Measurements from ENCODE around the gene TMEM31.
A peak's percentile ranks its signal among the peaks of the same experiment; 100 is the strongest.

TMEM31 gene

GRCh38 chrX:103704863-103705262 is 5.8 kb upstream of the TMEM31 start:
- H3K4me3 ChIP-seq (ENCODE audit: insufficient read depth in 1 of 2, low read depth in 1 of 2, low read length in 2 of 2) = no peak overlapping the region
- no peak overlapping the region for H2AFZ ChIP-seq (ENCODE audit: low read depth, low read length)
- no peaks in the 10 kb centered on the region for H3K9me3 ChIP-seq (ENCODE audit: control insufficient read depth, low read length)
- H3K4ac ChIP-seq (ENCODE audit: low read depth in 1 of 2, low read length in 2 of 2) = no peak overlapping the region
- H4K8ac ChIP-seq (ENCODE audit: low read length) = no peak overlapping the region
- 100% methylated on average over 3 of the region's 3 CpGs for WGBS
- H3K79me1 ChIP-seq (replicated peaks; ENCODE audit: low read length, poor library complexity, severe bottlenecking) = no peaks in the 10 kb centered on the region
- H2AK5ac ChIP-seq (ENCODE audit: low read length, severe bottlenecking) = no peak overlapping the region
- no peak overlapping the region for H2BK12ac ChIP-seq (ENCODE audit: low read length in 2 of 2)
- H3K4me2 ChIP-seq (ENCODE audit: low read length, poor library complexity, severe bottlenecking) = no peak overlapping the region
- no peak for DNase-seq
- no peak overlapping the region for H3K18ac ChIP-seq (ENCODE audit: low read depth in 1 of 2, low read length in 2 of 2)
- no peak overlapping the region for H3K14ac ChIP-seq (ENCODE audit: low read length in 2 of 2)
- peaks cover 5 to 64% of the 10 kb centered on the region in 2 experiments for H3K27me3 ChIP-seq (ENCODE audit: control insufficient read depth in 1 of 2, insufficient read depth in 1 of 2, low read length in 2 of 2)
- no peak overlapping the region for H2BK15ac ChIP-seq (ENCODE audit: low read depth, poor library complexity, severe bottlenecking)
- no peak overlapping the region for H2BK120ac ChIP-seq (ENCODE audit: low read depth, low read length)
- no peaks in the 10 kb centered on the region for H3K36me3 ChIP-seq (ENCODE audit: control insufficient read depth in 1 of 2, insufficient read depth in 2 of 2, low read depth in 1 of 2, low read length in 2 of 2)
- H3K9ac ChIP-seq (ENCODE audit: low read length) = no peak overlapping the region
- no peaks in the 10 kb centered on the region for H3K4me1 ChIP-seq (ENCODE audit: control insufficient read depth, insufficient read depth, low read depth, low read length)
- no peak overlapping the region for H4K91ac ChIP-seq (ENCODE audit: low read length)
- H3K27ac ChIP-seq (ENCODE audit: low read length, poor library complexity, severe bottlenecking) = no peak overlapping the region
- no peak overlapping the region for H3K23ac ChIP-seq (ENCODE audit: low read length in 2 of 2)
- no peak overlapping the region for H2BK5ac ChIP-seq (ENCODE audit: low read depth, low read length, poor library complexity, severe bottlenecking)

- H3K14ac ChIP-seq (ENCODE audit: low read length in 2 of 2) = no peak overlapping the region
- H3K36me3 ChIP-seq (ENCODE audit: control insufficient read depth in 1 of 2, insufficient read depth in 2 of 2, low read depth in 1 of 2, low read length in 2 of 2) = no peaks in the 10 kb centered on the region
- no peak overlapping the region for H4K91ac ChIP-seq (ENCODE audit: low read length)
- WGBS = 18% methylated on average over 2 of the region's 2 CpGs
- no peaks in the 10 kb centered on the region for H3K9me3 ChIP-seq (ENCODE audit: control insufficient read depth, low read length)
- H3K4me2 ChIP-seq (ENCODE audit: low read length, poor library complexity, severe bottlenecking) = no peak overlapping the region
- no peak overlapping the region for H2AK5ac ChIP-seq (ENCODE audit: low read length, severe bottlenecking)
- H3K4me1 ChIP-seq (ENCODE audit: control insufficient read depth, insufficient read depth, low read depth, low read length) = peaks cover 2% of the 10 kb centered on the region
- H3K18ac ChIP-seq (ENCODE audit: low read depth in 1 of 2, low read length in 2 of 2) = no peak overlapping the region
- no peak overlapping the region for H3K27ac ChIP-seq (ENCODE audit: low read length, poor library complexity, severe bottlenecking)
- H3K79me1 ChIP-seq (replicated peaks; ENCODE audit: low read length, poor library complexity, severe bottlenecking) = no peaks in the 10 kb centered on the region
- no peak overlapping the region for H3K23ac ChIP-seq (ENCODE audit: low read length in 2 of 2)
- no peak overlapping the region for H3K4ac ChIP-seq (ENCODE audit: low read depth in 1 of 2, low read length in 2 of 2)
- peaks cover 3 to 44% of the 10 kb centered on the region in 2 experiments for H3K27me3 ChIP-seq (ENCODE audit: control insufficient read depth in 1 of 2, insufficient read depth in 1 of 2, low read length in 2 of 2)
- H2BK120ac ChIP-seq (ENCODE audit: low read depth, low read length) = no peak overlapping the region
- no peak overlapping the region for H2BK12ac ChIP-seq (ENCODE audit: low read length in 2 of 2)
- no peak overlapping the region for H3K9ac ChIP-seq (ENCODE audit: low read length)
- H4K8ac ChIP-seq (ENCODE audit: low read length) = no peak overlapping the region
- H2BK5ac ChIP-seq (ENCODE audit: low read depth, low read length, poor library complexity, severe bottlenecking) = no peak overlapping the region
- no peak overlapping the region for H2AFZ ChIP-seq (ENCODE audit: low read depth, low read length)
- DNase-seq = peak; percentile 20
- H3K4me3 ChIP-seq (ENCODE audit: insufficient read depth in 1 of 2, low read depth in 1 of 2, low read length in 2 of 2) = no peak overlapping the region
- no peak overlapping the region for H2BK15ac ChIP-seq (ENCODE audit: low read depth, poor library complexity, severe bottlenecking)
Measured at GRCh38 chrX:103716962-103717361, 6.3 kb downstream of the TMEM31 start.

GRCh38 chrX:103718120-103718519 is 7.4 kb downstream of the TMEM31 start:
- Histone ChIP-seq H2BK120ac (ENCODE audit: low read depth, low read length) (no peak overlapping the region), H4K8ac (ENCODE audit: low read length) (no peak overlapping the region), H3K4me1 (ENCODE audit: control insufficient read depth, insufficient read depth, low read depth, low read length) (peaks cover 2% of the 10 kb centered on the region), H2BK12ac (ENCODE audit: low read length in 2 of 2) (no peak overlapping the region), H3K36me3 (ENCODE audit: control insufficient read depth in 1 of 2, insufficient read depth in 2 of 2, low read depth in 1 of 2, low read length in 2 of 2) (no peaks in the 10 kb centered on the region), H3K27ac (ENCODE audit: low read length, poor library complexity, severe bottlenecking) (no peak overlapping the region), H2BK5ac (ENCODE audit: low read depth, low read length, poor library complexity, severe bottlenecking) (no peak overlapping the region), H3K14ac (ENCODE audit: low read length in 2 of 2) (no peak overlapping the region), H4K91ac (ENCODE audit: low read length) (no peak overlapping the region), H3K23ac (ENCODE audit: low read length in 2 of 2) (no peak overlapping the region), H3K4me2 (ENCODE audit: low read length, poor library complexity, severe bottlenecking) (no peak overlapping the region), H3K18ac (ENCODE audit: low read depth in 1 of 2, low read length in 2 of 2) (no peak overlapping the region), H3K4me3 (ENCODE audit: insufficient read depth in 1 of 2, low read depth in 1 of 2, low read length in 2 of 2) (no peak overlapping the region), H3K79me1 (replicated peaks; ENCODE audit: low read length, poor library complexity, severe bottlenecking) (no peaks in the 10 kb centered on the region), H3K9ac (ENCODE audit: low read length) (no peak overlapping the region), H3K9me3 (ENCODE audit: control insufficient read depth, low read length) (no peaks in the 10 kb centered on the region), H2AK5ac (ENCODE audit: low read length, severe bottlenecking) (no peak overlapping the region), H2AFZ (ENCODE audit: low read depth, low read length) (no peak overlapping the region), H3K27me3 (ENCODE audit: control insufficient read depth in 1 of 2, insufficient read depth in 1 of 2, low read length in 2 of 2) (peaks cover 3 to 53% of the 10 kb centered on the region in 2 experiments), H3K4ac (ENCODE audit: low read depth in 1 of 2, low read length in 2 of 2) (no peak overlapping the region), H2BK15ac (ENCODE audit: low read depth, poor library complexity, severe bottlenecking) (no peak overlapping the region)
- no peak for DNase-seq
- WGBS = 88% methylated on average over 3 of the region's 4 CpGs

GRCh38 chrX:103722505-103722904 is 11.8 kb downstream of the TMEM31 start:
- Histone ChIP-seq H2BK120ac (ENCODE audit: low read depth, low read length) (no peak overlapping the region), H3K14ac (ENCODE audit: low read length in 2 of 2) (no peak overlapping the region), H3K23ac (ENCODE audit: low read length in 2 of 2) (no peak overlapping the region), H2BK12ac (ENCODE audit: low read length in 2 of 2) (no peak overlapping the region), H3K27me3 (ENCODE audit: control insufficient read depth in 1 of 2, insufficient read depth in 1 of 2, low read length in 2 of 2) (peaks cover 4 to 76% of the 10 kb centered on the region in 2 experiments), H3K4me2 (ENCODE audit: low read length, poor library complexity, severe bottlenecking) (no peak overlapping the region), H3K36me3 (ENCODE audit: control insufficient read depth in 1 of 2, insufficient read depth in 2 of 2, low read depth in 1 of 2, low read length in 2 of 2) (no peaks in the 10 kb centered on the region), H3K4me3 (ENCODE audit: insufficient read depth in 1 of 2, low read depth in 1 of 2, low read length in 2 of 2) (no peak overlapping the region), H3K18ac (ENCODE audit: low read depth in 1 of 2, low read length in 2 of 2) (no peak overlapping the region), H2AFZ (ENCODE audit: low read depth, low read length) (no peak overlapping the region), H3K79me1 (replicated peaks; ENCODE audit: low read length, poor library complexity, severe bottlenecking) (no peaks in the 10 kb centered on the region), H4K8ac (ENCODE audit: low read length) (no peak overlapping the region), H2BK15ac (ENCODE audit: low read depth, poor library complexity, severe bottlenecking) (no peak overlapping the region), H3K4ac (ENCODE audit: low read depth in 1 of 2, low read length in 2 of 2) (no peak overlapping the region), H4K91ac (ENCODE audit: low read length) (no peak overlapping the region), H3K27ac (ENCODE audit: low read length, poor library complexity, severe bottlenecking) (no peak overlapping the region), H3K9ac (ENCODE audit: low read length) (no peak overlapping the region), H2AK5ac (ENCODE audit: low read length, severe bottlenecking) (no peak overlapping the region), H3K4me1 (ENCODE audit: control insufficient read depth, insufficient read depth, low read depth, low read length) (no peaks in the 10 kb centered on the region), H2BK5ac (ENCODE audit: low read depth, low read length, poor library complexity, severe bottlenecking) (no peak overlapping the region), H3K9me3 (ENCODE audit: control insufficient read depth, low read length) (no peaks in the 10 kb centered on the region)
- 81% methylated on average over 3 of the region's 3 CpGs for WGBS
- DNase-seq = no peak

Data from mesenchymal stem cell (in vitro differentiated cells and primary cell).